IMR-90 (cell line): ENCODE data around the gene UBAP2L. TPM values are rescaled to one million over a fixed set of nuclear protein-coding genes. Genes with fewer than 3 reads are reported as not detected.

Experiments used
- ATAC-seq: fragments of 200-7000 bp; cut with Tn5 transposase; 2 replicates; pipeline ENCODE4 v1.9.1; 2020; ENCODE audit warnings: low read depth, mild to moderate bottlenecking, moderate library complexity
- BruUV-seq: library from RNA; stranded (reverse); fragments of 400-500 nt; replicated peaks from 2 replicates; lab custom pipeline; 2021; lab: Mats Ljungman, UMichigan
- CTCF ChIA-PET: fragments of 300-600 bp; formaldehyde crosslinking; extraction: SDS; loops from one replicate; lab custom pipeline; 2021; ENCODE audit warnings: antibody characterized with exemption; lab: Yijun Ruan, JAX
- POLR2A ChIA-PET: fragments of 300-600 bp; sonication (Branson Sonifier 250); formaldehyde crosslinking; loops from one replicate; lab custom pipeline; 2022; ENCODE audit warnings: antibody characterized with exemption; ENCODE audit not compliant: unreplicated experiment; lab: Charles Lee
- DNase-seq: peaks from one replicate; pipeline ENCODE4 v3.0.0; 2013
- H2AFZ ChIP-seq: replicated peaks from 2 replicates; pipeline ENCODE3; 2013; ENCODE audit warnings: low read length, mild to moderate bottlenecking; ENCODE audit not compliant: poor library complexity
- H2AK5ac ChIP-seq: 2 replicates; pipeline ENCODE4 v1.6.1; 2013; ENCODE audit warnings: low read depth, low read length, inconsistent platforms
- H2AK9ac ChIP-seq: replicated peaks from 2 replicates; pipeline ENCODE3; 2013; ENCODE audit warnings: mild to moderate bottlenecking, low read depth, low read length, moderate library complexity; ENCODE audit not compliant: poor library complexity
- H2BK120ac ChIP-seq: 2 replicates; pipeline ENCODE4 v1.6.1; 2013; ENCODE audit warnings: low read depth, low read length, inconsistent platforms
- H2BK15ac ChIP-seq: 3 replicates; pipeline ENCODE4 v1.6.1; 2013; ENCODE audit warnings: low read depth, low read length, inconsistent platforms
- H2BK20ac ChIP-seq: 2 replicates; pipeline ENCODE4 v1.6.1; 2013; ENCODE audit warnings: low read depth, mild to moderate bottlenecking, inconsistent platforms, low read length, moderate library complexity
- H2BK5ac ChIP-seq: 2 replicates; pipeline ENCODE4 v1.6.1; 2013; ENCODE audit warnings: mild to moderate bottlenecking, low read depth, low read length, inconsistent platforms; ENCODE audit not compliant: poor library complexity, severe bottlenecking
- H3K14ac ChIP-seq: replicated peaks from 2 replicates; pipeline ENCODE4 v1.6.1; 2013; ENCODE audit warnings: low read depth, low read length, inconsistent platforms
- H3K18ac ChIP-seq: 2 replicates; pipeline ENCODE4 v1.6.1; 2013; ENCODE audit warnings: low read depth, low read length, control low read depth
- H3K23ac ChIP-seq: 2 replicates; pipeline ENCODE4 v1.6.1; 2013; ENCODE audit warnings: low read depth, low read length, inconsistent platforms
- H3K27ac ChIP-seq: 2 replicates; pipeline ENCODE4 v1.5.1; 2013; ENCODE audit warnings: mild to moderate bottlenecking, control low read depth, low read length; ENCODE audit not compliant: insufficient read depth
- H3K27me3 ChIP-seq: 2 replicates; pipeline ENCODE4 v1.6.1; 2013; ENCODE audit warnings: low read length; ENCODE audit not compliant: control insufficient read depth, insufficient read depth
- H3K36me3 ChIP-seq: 2 replicates; pipeline ENCODE4 v1.6.1; 2013; ENCODE audit warnings: low read length, mixed read lengths; ENCODE audit not compliant: control insufficient read depth, insufficient read depth
- H3K4ac ChIP-seq: 2 replicates; pipeline ENCODE4 v1.6.1; 2013; ENCODE audit warnings: low read depth, low read length, inconsistent platforms
- H3K4me1 ChIP-seq: 2 replicates; pipeline ENCODE4 v1.6.1; 2013; ENCODE audit warnings: low read length, mixed read lengths; ENCODE audit not compliant: control insufficient read depth, insufficient read depth
- H3K4me2 ChIP-seq: 2 replicates; pipeline ENCODE4 v1.6.1; 2013; ENCODE audit warnings: low read depth, mild to moderate bottlenecking, control low read depth, low read length, moderate library complexity
- H3K4me3 ChIP-seq: 2 replicates; pipeline ENCODE4 v1.5.1; 2013; ENCODE audit warnings: low read depth, mild to moderate bottlenecking, control low read depth, low read length, moderate library complexity; ENCODE audit not compliant: insufficient read depth
- H3K56ac ChIP-seq: 2 replicates; pipeline ENCODE4 v1.6.1; 2013; ENCODE audit warnings: low read length, inconsistent platforms; ENCODE audit not compliant: insufficient read depth; ENCODE audit errors: extremely low read depth
- H3K79me1 ChIP-seq, 2 experiments: 2 replicates each; pipeline ENCODE4 v1.6.1; 2013; ENCODE audit warnings: low read length in 2 of 2, inconsistent platforms in 1 of 2, low read depth in 1 of 2
- H3K9ac ChIP-seq: 2 replicates; pipeline ENCODE4 v1.6.1; 2013; ENCODE audit warnings: low read depth, low read length, control low read depth
- H3K9me1 ChIP-seq: 2 replicates; pipeline ENCODE4 v1.6.1; 2013; ENCODE audit warnings: low read length, inconsistent platforms; ENCODE audit not compliant: insufficient read depth
- H3K9me3 ChIP-seq: 2 replicates; pipeline ENCODE4 v1.6.1; 2013; ENCODE audit warnings: low read length; ENCODE audit not compliant: control insufficient read depth, insufficient read depth
- H4K20me1 ChIP-seq: 2 replicates; pipeline ENCODE4 v1.6.1; 2013; ENCODE audit warnings: low read length, inconsistent platforms; ENCODE audit not compliant: insufficient read depth
- H4K5ac ChIP-seq: 2 replicates; pipeline ENCODE4 v1.6.1; 2013; ENCODE audit warnings: mild to moderate bottlenecking, low read depth, low read length, control low read depth
- H4K8ac ChIP-seq, 2 experiments: 2 replicates each; pipeline ENCODE4 v1.6.1; 2013; ENCODE audit warnings: low read depth in 2 of 2, low read length in 2 of 2, control low read depth in 1 of 2, inconsistent platforms in 1 of 2
- H4K91ac ChIP-seq: 2 replicates; pipeline ENCODE4 v1.6.1; 2013; ENCODE audit warnings: low read depth, low read length, inconsistent platforms; ENCODE audit not compliant: insufficient read depth
- CEBPB ChIP-seq: IDR thresholded peaks from 2 replicates; pipeline ENCODE4 v1.6.1; 2012; ENCODE audit warnings: low read depth, low read length, improper control_type of control experiment
- CHD1 ChIP-seq: IDR thresholded peaks from 2 replicates; pipeline ENCODE4 v1.6.1; 2012; ENCODE audit warnings: low read depth, low read length, improper control_type of control experiment
- RCOR1 ChIP-seq: IDR thresholded peaks from 2 replicates; pipeline ENCODE4 v1.6.1; 2012; ENCODE audit warnings: mild to moderate bottlenecking, low read length, improper control_type of control experiment; ENCODE audit not compliant: insufficient replicate concordance
- WGBS, 2 experiments: methylation state at CpG; one replicate each; pipeline versions ENCODE4 v1.1.5 to v1.1.7; 2013; ENCODE audit warnings: missing lambda C conversion rate in 2 of 2; ENCODE audit not compliant: insufficient read length in 1 of 2; ENCODE audit errors: extremely low coverage in 2 of 2; 5-methylcytosine and 5-hydroxymethylcytosine counted together
- dilution Hi-C: fragments of 300-500 bp; cut with HindIII; formaldehyde crosslinking; loops from one replicate; pipeline ENCODE4 v1.14.3; 2018; ENCODE audit warnings: low sequenced_read_pairs; ENCODE audit not compliant: unreplicated experiment
- in situ Hi-C: fragments of 300-500 bp; cut with MboI; formaldehyde crosslinking; loops from 3 replicates; pipeline ENCODE4 v1.14.3; 2019; ENCODE audit warnings: low sequenced_read_pairs, inconsistent platforms, mixed read lengths
- intact Hi-C: fragments of 100-400 bp; cut with micrococcal nuclease; formaldehyde crosslinking; loops from 2 replicates; pipeline ENCODE4 v1.10.0; 2022
- polyA plus RNA-seq, 3 experiments: library from polyadenylated mRNA; depleted of rRNA; stranded (reverse); fragments of >200 nt; gene quantifications; 2 replicates each; pipeline ENCODE4 v1.2.3, GENCODE V29; 2012; ENCODE audit warnings: low replicate concordance in 1 of 3
- total RNA-seq: library from RNA; depleted of rRNA; stranded (reverse); fragments of >200 nt; gene quantifications from 2 replicates; pipeline ENCODE4 v1.2.3, GENCODE V29; 2012

UBAP2L gene
- total and polyA plus RNA-seq, 2 of the 4 experiments (the other 2 are of a cell fraction) = 57.5 to 149 TPM

- ChIA-PET POLR2A (no interaction called here), CTCF (no interaction called here)
- H2BK120ac ChIP-seq = no peak overlapping the region
These were observed 44.8 kb downstream of the UBAP2L start for GRCh38 chr1:154265586-154265985.

More at GRCh38 chr1:154265586-154265985, 44.8 kb downstream of the UBAP2L start:
- WGBS, 2 experiments = 100% methylated on average over 1 of the region's 4 CpGs; no CpG with 5 or more reads in 1 of the 2 experiments
- no peak for TF ChIP-seq CEBPB
- no peak for TF ChIP-seq RCOR1
- no peak for TF ChIP-seq CHD1
- Histone ChIP-seq H3K18ac (no peak overlapping the region), H3K4me1 (no peaks in the 10 kb centered on the region), H2BK15ac (no peak overlapping the region), H3K4me3 (no peak overlapping the region), H3K4me2 (no peak overlapping the region), H3K36me3 (peaks cover 70% of the 10 kb centered on the region), H3K23ac (no peak overlapping the region), H3K9me3 (no peaks in the 10 kb centered on the region), H3K27ac (no peak overlapping the region), H3K9me1 (peaks cover 3% of the 10 kb centered on the region; the same call in 1 of the 2 replicates), H3K79me1 (peaks cover 19 to 31% of the 10 kb centered on the region in 2 experiments), H2AFZ (no peak overlapping the region), H4K20me1 (peaks cover 13% of the 10 kb centered on the region), H3K27me3 (no peaks in the 10 kb centered on the region), H2AK5ac (no peak overlapping the region), H2BK20ac (no peak overlapping the region), H4K5ac (no peak overlapping the region), H2AK9ac (no peak overlapping the region), H4K91ac (no peak overlapping the region), H3K56ac (no peak overlapping the region), H3K4ac (no peak overlapping the region), H2BK5ac (no peak overlapping the region), H3K14ac (no peak overlapping the region), H3K9ac (no peak overlapping the region), H4K8ac (no peak overlapping the region)
- no peak for DNase-seq
- no peak for ATAC-seq
- intact Hi-C loops (no loop called here), dilution Hi-C loops (no loop called here), in situ Hi-C loops (no loop called here)
- BruUV-seq = no TSS peak
